Fibroblast of mammary gland (primary cell): ENCODE measurements around the gene OR13C5.
A peak's percentile ranks its signal among the peaks of the same experiment; 100 is the strongest.

Experiments
- DNase-seq: peaks from one replicate; pipeline ENCODE4 v3.0.0-alpha.2; 2010; ENCODE audit warnings: low read depth
- H3K4me3 ChIP-seq: 2 replicates; pipeline ENCODE4 v1.5.1; 2011; ENCODE audit warnings: low read depth, mild to moderate bottlenecking, low read length, moderate library complexity; ENCODE audit not compliant: control insufficient read depth
- CTCF ChIP-seq: conservative IDR thresholded peaks from 2 replicates; pipeline ENCODE4 v1.5.1; 2011; ENCODE audit warnings: low read depth, low read length, inconsistent platforms; ENCODE audit not compliant: control insufficient read depth, insufficient read depth

The OR13C5 gene

GRCh38 chr9:104575456-104575855 lies 23.8 kb downstream of the OR13C5 start:
- no peak overlapping the region for H3K4me3 ChIP-seq
- TF ChIP-seq CTCF: no peak
- DNase-seq: peak; percentile 54

- H3K4me3 ChIP-seq: no peak overlapping the region
- TF ChIP-seq CTCF: no peak
- no peak for DNase-seq
Observed at GRCh38 chr9:104572612-104573011, 26.6 kb downstream of the OR13C5 start.

GRCh38 chr9:104568868-104569267 lies 30.3 kb downstream of the OR13C5 start, which contains the start of gene OR13C8:
Gene OR13C8, plus strand, starts transcription at chr9:104569168. Its CDS starts 0 bp downstream, at chr9:104569168.
- no peak for TF ChIP-seq CTCF
- no peak for DNase-seq
- no peak within 1 kb of the TSS for H3K4me3 ChIP-seq

- DNase-seq: no peak
- no peak overlapping the region for H3K4me3 ChIP-seq
- TF ChIP-seq CTCF: no peak
Observed at GRCh38 chr9:104564358-104564757, 34.9 kb downstream of the OR13C5 start.

- TF ChIP-seq CTCF: no peak
Observed at GRCh38 chr9:104556830-104557634, 42.2 kb downstream of the OR13C5 start.

GRCh38 chr9:104555521-104555920 lies 43.7 kb downstream of the OR13C5 start:
- TF ChIP-seq CTCF: no peak
- no peak overlapping the region for H3K4me3 ChIP-seq
- DNase-seq: no peak

More at GRCh38 chr9:104556830-104557634, 42.2 kb downstream of the OR13C5 start:
- H3K4me3 ChIP-seq: no peak overlapping the region
- DNase-seq: no peak
